ENCODE results near the gene B3GLCT. TPM values are rescaled to one million over a fixed set of nuclear protein-coding genes. Genes with fewer than 3 reads are reported as not detected.

B3GLCT gene
- total and polyA plus RNA-seq, 2 of the 13 experiments (the other 11 are each of a cell fraction or from before 2014, with no cell fraction given): 2.0 to 7.1 TPM

- DNase-seq (ENCODE audit: low spot score) (no peak), ATAC-seq (no peak), FAIRE-seq (no peak)
- H4K20me1 ChIP-seq (ENCODE audit: insufficient read depth, low read length): no peaks in the 10 kb centered on the region
- H3K79me2 ChIP-seq (ENCODE audit: insufficient read depth, low read length): no peaks in the 10 kb centered on the region
- no peaks in the 10 kb centered on the region for H3K9me3 ChIP-seq (ENCODE audit: low read length)
- H3K27me3 ChIP-seq (ENCODE audit: control insufficient read depth in 1 of 2, insufficient read depth in 2 of 2, low read length in 2 of 2): no peaks in the 10 kb centered on the region
- no peak overlapping the region for H3K27ac ChIP-seq (ENCODE audit: extremely low read length, insufficient read depth, low read length)
- H3K4me3 ChIP-seq (replicated peaks in 1 of 3; ENCODE audit: insufficient read depth in 1 of 3, low read depth in 2 of 3, low read length in 3 of 3): no peak overlapping the region
- H3K9ac ChIP-seq (ENCODE audit: insufficient read depth, low read depth, low read length): no peak overlapping the region
- BruUV-seq (replicated peaks): no TSS peak
- intact Hi-C loops (cut with micrococcal nuclease; ENCODE audit: unreplicated experiment) (loop anchor here (10.0 kb wide), 1 partner anchor 773 kb away; no protein-coding TSS in a partner anchor), in situ Hi-C loops (cut with HindIII; ENCODE audit: extremely low pct_ligation_motif_present, low pct_unique_long_range_greater_than_20kb) (no loop called here)
- H2AFZ ChIP-seq (ENCODE audit: low read length): no peak overlapping the region
- POLR2A ChIA-PET: no interaction called here
- no peaks in the 10 kb centered on the region for H3K36me3 ChIP-seq (replicated peaks in 1 of 2; ENCODE audit: control insufficient read depth in 1 of 2, insufficient read depth in 2 of 2, low read length in 2 of 2)
- CTCF ChIA-PET (ENCODE audit: low intra/inter-chr PET ratio, low total read pairs): no interaction called here
- 0 out of 2 replicates have a peak overlapping the region, but pooled peaks have one; percentile 46 for H3K4me2 ChIP-seq (ENCODE audit: low read depth, low read length)
- H3K4me1 ChIP-seq (ENCODE audit: insufficient read depth, low read length): peaks cover 64% of the 10 kb centered on the region
- TF ChIP-seq PRDM4 (CRISPR knock-in tag; IDR thresholded peaks at IDR 0.05; ENCODE audit: borderline replicate concordance) (no peak), ARID3A (IDR thresholded peaks at IDR 0.05; ENCODE audit: low read depth, low read length) (peak; percentile 32; the same call in 1 of the 2 replicates)
- WGBS (ENCODE audit: low lambda C conversion rate): 29% methylated on average over 2 of the region's 2 CpGs
Observed at GRCh38 chr13:31168166-31168565, 31.6 kb upstream of the B3GLCT start.

- no peaks in the 10 kb centered on the region for H4K20me1 ChIP-seq (ENCODE audit: insufficient read depth, low read length)
- WGBS (ENCODE audit: low lambda C conversion rate): 92% methylated on average over 11 of the region's 11 CpGs
- no peaks in the 10 kb centered on the region for H3K36me3 ChIP-seq (replicated peaks in 1 of 2; ENCODE audit: control insufficient read depth in 1 of 2, insufficient read depth in 2 of 2, low read length in 2 of 2)
- no peak overlapping the region for H3K27ac ChIP-seq (ENCODE audit: extremely low read length, insufficient read depth, low read length)
- in situ Hi-C loops (cut with HindIII; ENCODE audit: extremely low pct_ligation_motif_present, low pct_unique_long_range_greater_than_20kb) (no loop called here), intact Hi-C loops (cut with micrococcal nuclease; ENCODE audit: unreplicated experiment) (loop anchor here (10.0 kb wide), 1 partner anchor 774 kb away; no protein-coding TSS in a partner anchor)
- no peak overlapping the region for H3K4me3 ChIP-seq (replicated peaks in 1 of 3; ENCODE audit: insufficient read depth in 1 of 3, low read depth in 2 of 3, low read length in 3 of 3)
- H3K4me1 ChIP-seq (ENCODE audit: insufficient read depth, low read length): peaks cover 65% of the 10 kb centered on the region
- no TSS peak for BruUV-seq (replicated peaks)
- no peaks in the 10 kb centered on the region for H3K9me3 ChIP-seq (ENCODE audit: low read length)
- ChIA-PET CTCF (ENCODE audit: low intra/inter-chr PET ratio, low total read pairs) (no interaction called here), POLR2A (no interaction called here)
- H2AFZ ChIP-seq (ENCODE audit: low read length): no peak overlapping the region
- H3K4me2 ChIP-seq (ENCODE audit: low read depth, low read length): no peak overlapping the region
- ATAC-seq (no peak), DNase-seq (ENCODE audit: low spot score) (no peak), FAIRE-seq (no peak)
- TF ChIP-seq ZNF556 (CRISPR knock-in tag; IDR thresholded peaks at IDR 0.05; ENCODE audit: borderline replicate concordance) (no peak), KDM3A (CRISPR knock-in tag; IDR thresholded peaks at IDR 0.05; ENCODE audit: low read depth) (no peak), ZNF639 (CRISPR knock-in tag; conservative IDR thresholded peaks at IDR 0.05) (no peak), ZNF790 (CRISPR knock-in tag; IDR thresholded peaks at IDR 0.05; ENCODE audit: borderline replicate concordance) (no peak), GLMP (CRISPR knock-in tag; IDR thresholded peaks at IDR 0.05; ENCODE audit: borderline replicate concordance) (no peak), SMARCE1 (IDR thresholded peaks at IDR 0.05; ENCODE audit: borderline replicate concordance) (no peak), DNMT1 (CRISPR knock-in tag; IDR thresholded peaks at IDR 0.05) (no peak), STAT5B (CRISPR knock-in tag; IDR thresholded peaks at IDR 0.05) (no peak)
- no peaks in the 10 kb centered on the region for H3K27me3 ChIP-seq (ENCODE audit: control insufficient read depth in 1 of 2, insufficient read depth in 2 of 2, low read length in 2 of 2)
- no peak overlapping the region for H3K9ac ChIP-seq (ENCODE audit: insufficient read depth, low read depth, low read length)
- no peaks in the 10 kb centered on the region for H3K79me2 ChIP-seq (ENCODE audit: insufficient read depth, low read length)
Observed at GRCh38 chr13:31168736-31169135, 31.0 kb upstream of the B3GLCT start.
